Esophagus squamous epithelium (tissue), 4 donors: ENCODE data around the gene PLAC1.

Source experiments
- POLR2A ChIP-seq, 4 donors: fragments of 450-650 bp; IDR thresholded peaks; one replicate each; pipeline ENCODE4 v1.6.1; 2017; ENCODE audit warnings: antibody characterized with exemption in 4 of 4, mild to moderate bottlenecking in 4 of 4, moderate library complexity in 3 of 4
- TF ChIP-seq, protein P1 (sequence below), 6 experiments: fragments of 450-650 bp in 4 of 6; fragments of 200-600 bp in 2 of 6; sonication (generic) in 2 of 6; IDR thresholded peaks; one replicate each; pipeline ENCODE4 v1.5.1; 2016 to 2019; ENCODE audit warnings: antibody characterized with exemption in 6 of 6, mild to moderate bottlenecking in 4 of 6, moderate library complexity in 4 of 6

DNA sequence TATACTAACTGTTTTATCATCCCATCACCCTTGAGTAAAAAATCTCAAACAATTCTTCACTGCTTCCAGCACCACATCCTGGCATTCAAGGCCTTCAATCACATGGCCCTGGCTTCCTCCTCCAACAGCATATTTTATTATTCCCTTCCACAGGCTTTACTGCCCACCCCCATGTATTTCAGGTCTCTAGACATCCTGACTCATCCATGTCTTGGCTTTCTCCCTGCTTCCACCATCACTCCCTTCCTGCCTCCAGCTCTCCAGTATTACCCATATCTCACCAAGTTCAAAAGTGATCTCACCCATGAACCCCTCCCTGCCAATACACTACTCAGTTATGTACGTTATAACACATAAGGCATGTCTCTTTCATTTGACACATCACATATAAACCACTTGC is 34.7 kb upstream of the PLAC1 start:
- TF ChIP-seq, protein P1, sequence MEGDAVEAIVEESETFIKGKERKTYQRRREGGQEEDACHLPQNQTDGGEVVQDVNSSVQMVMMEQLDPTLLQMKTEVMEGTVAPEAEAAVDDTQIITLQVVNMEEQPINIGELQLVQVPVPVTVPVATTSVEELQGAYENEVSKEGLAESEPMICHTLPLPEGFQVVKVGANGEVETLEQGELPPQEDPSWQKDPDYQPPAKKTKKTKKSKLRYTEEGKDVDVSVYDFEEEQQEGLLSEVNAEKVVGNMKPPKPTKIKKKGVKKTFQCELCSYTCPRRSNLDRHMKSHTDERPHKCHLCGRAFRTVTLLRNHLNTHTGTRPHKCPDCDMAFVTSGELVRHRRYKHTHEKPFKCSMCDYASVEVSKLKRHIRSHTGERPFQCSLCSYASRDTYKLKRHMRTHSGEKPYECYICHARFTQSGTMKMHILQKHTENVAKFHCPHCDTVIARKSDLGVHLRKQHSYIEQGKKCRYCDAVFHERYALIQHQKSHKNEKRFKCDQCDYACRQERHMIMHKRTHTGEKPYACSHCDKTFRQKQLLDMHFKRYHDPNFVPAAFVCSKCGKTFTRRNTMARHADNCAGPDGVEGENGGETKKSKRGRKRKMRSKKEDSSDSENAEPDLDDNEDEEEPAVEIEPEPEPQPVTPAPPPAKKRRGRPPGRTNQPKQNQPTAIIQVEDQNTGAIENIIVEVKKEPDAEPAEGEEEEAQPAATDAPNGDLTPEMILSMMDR (IDR thresholded peaks at IDR 0.05): no peak
- TF ChIP-seq POLR2A (IDR thresholded peaks at IDR 0.05): no peak
